Cardiac fibroblast (primary cell): Measurements from ENCODE around the gene RBM17.
"Not testable (repeated sequence)": the region's sequence is repeated elsewhere in the genome, so short reads cannot be mapped to it uniquely, and the experiment has no call there.

ENCODE experiments used
- DNase-seq, 2 donors: peaks; one replicate each; pipeline versions ENCODE4 v3.0.0 to v3.0.0-alpha.2; 2010; ENCODE audit warnings: low read depth in 2 of 2
- H3K4me3 ChIP-seq, 2 donors: replicated peaks in 1 of 2; 1 replicate in 1 of 2; 2 replicates in 1 of 2; pipeline ENCODE4 v1.5.1; 2011; ENCODE audit warnings: low read depth in 2 of 2, low read length in 2 of 2, mild to moderate bottlenecking in 2 of 2, moderate library complexity in 1 of 2
- TF ChIP-seq, protein P1 (sequence below): IDR thresholded peaks from one replicate; pipeline ENCODE4 v1.5.1; 2011; ENCODE audit warnings: low read depth, mild to moderate bottlenecking, low read length, inconsistent platforms

Gene RBM17

DNA sequence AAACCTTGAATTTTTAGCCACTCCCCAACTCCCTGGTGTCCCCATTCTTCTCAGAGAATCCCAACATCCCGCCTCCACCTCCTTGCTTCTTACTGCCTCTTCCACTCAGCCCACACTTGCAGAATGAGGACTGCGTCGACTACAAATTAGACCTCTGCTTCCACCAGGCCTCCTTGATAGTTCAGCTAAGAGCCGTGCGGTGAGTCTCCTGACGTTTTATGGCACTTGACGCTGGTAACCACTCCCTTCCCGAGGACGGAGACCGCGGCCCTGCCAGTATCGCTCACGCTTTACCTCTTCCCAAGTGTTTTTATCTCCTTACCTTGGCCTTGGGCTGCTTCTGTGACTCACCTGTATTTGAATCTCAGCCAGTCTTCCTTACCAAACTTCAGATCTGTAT lies 31.1 kb downstream of the RBM17 start:
- no peak for DNase-seq
- H3K4me3 ChIP-seq: no peak overlapping the region
- TF ChIP-seq, protein P1, sequence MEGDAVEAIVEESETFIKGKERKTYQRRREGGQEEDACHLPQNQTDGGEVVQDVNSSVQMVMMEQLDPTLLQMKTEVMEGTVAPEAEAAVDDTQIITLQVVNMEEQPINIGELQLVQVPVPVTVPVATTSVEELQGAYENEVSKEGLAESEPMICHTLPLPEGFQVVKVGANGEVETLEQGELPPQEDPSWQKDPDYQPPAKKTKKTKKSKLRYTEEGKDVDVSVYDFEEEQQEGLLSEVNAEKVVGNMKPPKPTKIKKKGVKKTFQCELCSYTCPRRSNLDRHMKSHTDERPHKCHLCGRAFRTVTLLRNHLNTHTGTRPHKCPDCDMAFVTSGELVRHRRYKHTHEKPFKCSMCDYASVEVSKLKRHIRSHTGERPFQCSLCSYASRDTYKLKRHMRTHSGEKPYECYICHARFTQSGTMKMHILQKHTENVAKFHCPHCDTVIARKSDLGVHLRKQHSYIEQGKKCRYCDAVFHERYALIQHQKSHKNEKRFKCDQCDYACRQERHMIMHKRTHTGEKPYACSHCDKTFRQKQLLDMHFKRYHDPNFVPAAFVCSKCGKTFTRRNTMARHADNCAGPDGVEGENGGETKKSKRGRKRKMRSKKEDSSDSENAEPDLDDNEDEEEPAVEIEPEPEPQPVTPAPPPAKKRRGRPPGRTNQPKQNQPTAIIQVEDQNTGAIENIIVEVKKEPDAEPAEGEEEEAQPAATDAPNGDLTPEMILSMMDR: no peak

DNA sequence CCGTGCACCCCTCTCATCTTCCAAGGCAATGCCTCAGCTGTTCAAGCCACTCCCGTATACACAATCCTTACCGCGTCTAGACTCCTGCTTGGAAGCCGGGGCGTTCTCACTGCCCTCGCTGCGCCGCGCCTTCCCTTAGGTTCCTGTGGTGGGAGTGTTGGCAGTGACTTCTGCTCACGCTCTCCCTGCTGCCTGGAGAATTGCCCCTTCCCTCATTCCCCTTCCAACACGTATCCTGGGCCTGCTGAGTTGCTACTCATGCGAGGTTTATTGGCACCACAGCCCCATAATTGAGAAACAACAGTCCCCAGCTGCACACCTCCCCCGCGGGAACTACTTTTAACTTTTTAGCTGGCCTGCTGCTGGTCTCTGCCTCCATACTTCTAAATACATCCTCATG lies 31.9 kb downstream of the RBM17 start:
- H3K4me3 ChIP-seq: no peak overlapping the region
- TF ChIP-seq, protein P1: no peak
- peak; percentile 21 to 56 for DNase-seq

DNA sequence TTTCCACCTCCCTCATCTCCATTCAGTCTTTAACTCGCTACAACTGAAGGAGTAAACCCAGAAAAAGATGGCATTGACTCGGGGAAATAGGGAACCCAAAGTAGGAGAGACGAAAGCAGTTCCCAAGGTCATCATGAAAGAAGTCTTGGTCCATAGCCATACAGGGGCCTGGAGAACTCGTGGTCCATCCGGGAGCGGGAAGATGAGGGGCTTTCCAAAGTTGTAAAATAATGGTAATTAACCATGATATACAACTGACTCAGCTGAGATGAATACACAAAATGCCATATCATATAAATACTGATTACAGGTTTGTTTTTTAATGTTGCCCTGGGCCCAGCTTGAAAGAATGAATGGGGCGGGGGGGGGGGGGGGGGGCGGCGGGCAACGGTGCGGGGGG lies 32.3 kb downstream of the RBM17 start:
- no peak for DNase-seq
- TF ChIP-seq, protein P1: no peak
- H3K4me3 ChIP-seq: no peak overlapping the region

DNA sequence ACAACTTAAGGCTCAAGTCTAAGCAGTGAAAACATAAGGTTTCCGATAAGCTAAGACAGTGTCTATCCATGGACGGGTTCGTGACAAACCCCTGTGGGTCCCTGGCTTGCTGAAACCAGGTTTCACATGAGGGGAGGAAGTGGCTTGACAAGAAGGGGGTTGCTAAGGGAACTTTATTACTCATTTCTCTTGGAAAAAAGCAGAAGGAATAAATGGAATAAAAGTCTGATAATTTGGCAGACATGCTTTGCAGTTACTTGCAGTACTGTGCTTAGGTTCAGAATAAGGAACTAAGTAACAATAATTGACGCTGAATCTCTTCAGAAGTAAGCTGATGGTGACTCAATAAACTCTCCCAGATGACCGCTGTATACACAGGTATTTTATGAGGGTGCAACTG lies 34.7 kb downstream of the RBM17 start:
- TF ChIP-seq, protein P1: no peak
- DNase-seq: no peak
- H3K4me3 ChIP-seq: no peak overlapping the region

DNA sequence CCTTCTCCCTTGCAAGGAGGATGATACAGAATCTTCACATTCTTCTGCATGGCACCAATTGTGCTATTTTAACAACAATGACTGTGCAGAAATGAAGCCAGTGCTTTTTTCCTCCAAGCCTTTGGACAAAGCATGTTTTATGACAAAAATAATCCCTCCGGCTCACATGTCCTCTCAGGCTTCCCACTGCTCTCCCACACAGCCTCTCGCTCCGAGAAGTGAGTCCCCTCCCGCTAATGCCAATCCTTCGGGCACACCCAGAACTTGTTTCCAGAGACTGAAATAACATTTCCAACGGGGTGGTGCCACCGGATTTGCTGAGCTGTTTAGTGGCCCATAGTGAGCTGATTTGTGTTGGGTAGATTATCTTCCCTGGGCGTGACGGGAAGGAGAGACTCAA lies 35.8 kb downstream of the RBM17 start:
- no peak overlapping the region for H3K4me3 ChIP-seq
- DNase-seq: no peak
- TF ChIP-seq, protein P1: no peak

DNA sequence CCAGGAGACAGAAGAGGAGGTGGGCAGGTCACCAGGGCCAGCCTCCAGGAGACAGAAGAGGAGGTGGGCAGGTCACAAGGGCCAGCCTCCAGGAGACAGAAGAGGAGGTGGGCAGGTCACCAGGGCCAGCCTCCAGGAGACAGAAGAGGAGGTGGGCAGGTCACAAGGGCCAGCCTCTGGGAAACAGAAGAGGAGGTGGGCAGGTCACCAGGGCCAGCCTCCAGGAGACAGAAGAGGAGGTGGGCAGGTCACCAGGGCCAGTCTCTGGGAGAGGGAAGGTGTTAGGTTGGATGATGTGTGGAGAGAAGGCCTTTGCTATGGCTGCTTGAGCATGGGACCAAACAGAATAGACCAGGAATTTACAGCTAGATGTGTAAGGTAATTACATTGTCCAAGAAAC lies 38.6 kb downstream of the RBM17 start:
- H3K4me3 ChIP-seq, DNase-seq: not testable (repeated sequence)

DNA sequence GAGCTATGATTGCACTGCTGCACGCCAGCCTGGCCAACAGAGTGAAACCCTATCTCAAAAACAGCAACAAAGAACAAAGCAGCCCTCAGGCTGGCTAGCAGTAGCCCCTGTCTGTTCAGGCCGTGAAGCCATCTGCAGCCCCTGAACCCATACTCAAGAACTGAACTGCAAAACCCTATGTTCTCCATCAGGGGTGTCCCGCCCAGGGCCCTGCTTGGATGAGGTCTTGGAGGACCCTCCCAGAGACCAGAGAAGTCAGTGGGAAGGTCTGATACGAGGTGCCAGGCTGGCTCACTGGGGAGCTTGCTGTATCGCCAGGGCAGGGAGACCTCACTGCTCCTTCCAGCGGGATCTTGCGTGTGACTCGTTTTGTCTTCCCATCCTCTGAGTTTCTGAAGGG lies 39.3 kb downstream of the RBM17 start:
- H3K4me3 ChIP-seq: no peak overlapping the region
- no peak for DNase-seq
- TF ChIP-seq, protein P1: no peak
